Activated CD8-positive, alpha-beta memory T cell treated with anti-CD3 and anti-CD28 coated beads for 36 hours (primary cell): ENCODE results near the gene GAS2L2. TPM values are rescaled to one million over a fixed set of nuclear protein-coding genes. Genes with fewer than 3 reads are reported as not detected.
"Not testable (repeated sequence)": the region's sequence is repeated elsewhere in the genome, so short reads cannot be mapped to it uniquely, and the experiment has no call there.

Experiments
- CTCF ChIA-PET: fragments of 350-600 bp; sonication (Branson Sonifier 250); formaldehyde crosslinking; loops from one replicate; lab custom pipeline; 2021; ENCODE audit warnings: antibody characterized with exemption; lab: Charles Lee
- POLR2A ChIA-PET: fragments of 350-600 bp; sonication (Branson Sonifier 250); formaldehyde crosslinking; loops from one replicate; lab custom pipeline; 2021; ENCODE audit warnings: antibody characterized with exemption; lab: Charles Lee
- total RNA-seq, 2 experiments: library from RNA; stranded (reverse); gene quantifications; one replicate each; pipeline ENCODE4 v1.2.3, GENCODE V29; 2021

GAS2L2 gene
- total RNA-seq, 2 experiments from 2014 or later, result 0.10 to 0.15 TPM

DNA sequence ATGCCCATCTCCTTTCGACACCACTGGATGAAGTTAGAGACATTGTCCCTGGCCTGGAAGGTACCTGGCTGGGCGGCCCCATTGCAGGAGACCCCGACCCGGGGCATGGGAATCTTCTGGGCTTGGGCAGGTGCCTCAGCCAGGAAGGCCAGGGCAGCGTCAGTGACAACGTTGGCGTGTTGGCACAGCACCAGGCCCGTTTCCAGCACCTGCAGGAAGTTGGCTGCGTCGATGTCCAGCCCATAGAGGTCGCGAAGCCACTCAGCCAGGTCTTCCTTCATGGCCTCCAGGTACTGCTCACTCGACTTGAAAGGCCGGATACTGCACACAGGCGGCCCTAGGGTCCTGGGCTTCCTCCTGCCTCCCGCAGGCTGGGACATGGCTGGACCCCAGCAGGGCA lies 568 bp downstream of the GAS2L2 start:
- POLR2A ChIA-PET, result no interaction called here
- CTCF ChIA-PET, result no interaction called here

DNA sequence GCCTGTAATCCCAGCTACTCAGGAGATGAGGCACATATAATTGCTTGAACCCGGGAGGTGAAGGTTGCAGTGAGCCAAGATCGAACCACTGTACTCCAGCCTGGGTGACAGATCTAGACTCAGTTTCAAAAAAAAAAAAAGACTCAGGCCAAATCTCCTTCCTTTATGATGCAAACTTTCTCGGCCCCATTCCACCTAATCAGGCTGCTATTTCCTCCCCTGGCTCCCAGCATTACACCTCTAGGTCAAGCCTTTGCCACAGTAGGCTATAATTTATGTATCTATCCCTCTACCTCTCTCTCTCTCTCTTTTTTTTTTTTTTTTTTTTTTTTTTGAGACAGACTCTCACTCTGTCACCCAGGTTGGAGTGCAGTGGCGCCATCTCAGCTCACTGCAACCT lies 1.5 kb downstream of the GAS2L2 start:
- CTCF ChIA-PET, POLR2A ChIA-PET: not testable (repeated sequence)

GRCh38 chr17:35750526-35751395 lies 2.3 kb downstream of the GAS2L2 start:
- POLR2A ChIA-PET, result no interaction called here
- CTCF ChIA-PET, result interaction anchor here (1.2 to 1.3 kb wide), 2 partner anchors 13 to 58 kb away, joined by 3 read pairs; no protein-coding TSS in a partner anchor

GRCh38 chr17:35749560-35750412 lies 3.3 kb downstream of the GAS2L2 start:
- ChIA-PET POLR2A (no interaction called here), CTCF (interaction anchor here (1.2 to 3.1 kb wide), 6 partner anchors 10 to 82 kb away, joined by 3 to 14 read pairs (median 4); no protein-coding TSS in a partner anchor)

GRCh38 chr17:35748979-35749378 lies 4.1 kb downstream of the GAS2L2 start:
- POLR2A ChIA-PET, result no interaction called here

GRCh38 chr17:35748341-35748841 lies 4.6 kb downstream of the GAS2L2 start:
- CTCF ChIA-PET, result interaction anchor here (0.6 to 3.1 kb wide), 15 partner anchors 8 to 578 kb away, joined by 3 to 20 read pairs (median 4); partner anchors contain the start of genes C17orf50 and RASL10B
- POLR2A ChIA-PET, result no interaction called here

More at GRCh38 chr17:35748979-35749378, 4.1 kb downstream of the GAS2L2 start:
- CTCF ChIA-PET, result interaction anchor here (0.7 to 3.1 kb wide), 5 partner anchors 11 to 579 kb away, joined by 3 to 14 read pairs (median 4); no protein-coding TSS in a partner anchor

DNA sequence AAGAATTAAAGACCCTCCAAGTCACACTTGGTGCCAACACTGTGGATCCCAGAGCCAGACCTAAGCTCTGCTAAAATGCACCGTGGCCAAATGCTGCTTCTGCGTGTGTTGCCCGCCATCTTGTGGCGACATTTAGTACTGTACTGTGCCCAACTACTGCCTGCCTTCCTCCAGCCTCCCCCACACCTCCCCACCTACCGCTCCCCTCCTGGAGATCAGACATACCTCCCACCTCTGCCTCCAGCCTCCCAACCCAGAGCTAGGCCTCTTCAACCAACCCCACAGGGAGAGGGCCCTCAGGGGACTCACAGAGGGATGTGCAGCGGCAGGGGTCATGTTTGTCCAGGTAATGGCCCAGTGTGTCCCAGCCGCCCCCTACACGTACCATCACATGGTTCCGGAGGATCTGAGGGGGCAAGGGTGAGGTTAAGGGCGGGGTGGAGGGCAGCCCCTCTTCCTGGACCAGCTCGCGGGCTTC lies 5.5 kb downstream of the GAS2L2 start:
- CTCF ChIA-PET, result interaction anchor here (0.6 to 3.1 kb wide), 26 partner anchors 9 to 1328 kb away, joined by 3 to 20 read pairs (median 4); partner anchors contain the start of genes C17orf50, RAD51D and RASL10B
- POLR2A ChIA-PET, result interaction anchor here (0.5 kb wide), 1 partner anchor 57 kb away, joined by 4 read pairs; no protein-coding TSS in a partner anchor

GRCh38 chr17:35745749-35746320 lies 7.2 kb downstream of the GAS2L2 start:
- ChIA-PET POLR2A (no interaction called here), CTCF (interaction anchor here (1.3 to 2.0 kb wide), 2 partner anchors 18 to 60 kb away, joined by 4 read pairs; no protein-coding TSS in a partner anchor)

GRCh38 chr17:35745246-35745645 lies 7.8 kb downstream of the GAS2L2 start:
- CTCF ChIA-PET, result interaction anchor here (1.1 to 2.0 kb wide), 3 partner anchors 12 to 60 kb away, joined by 3 to 4 read pairs (median 4); no protein-coding TSS in a partner anchor
- POLR2A ChIA-PET, result no interaction called here

DNA sequence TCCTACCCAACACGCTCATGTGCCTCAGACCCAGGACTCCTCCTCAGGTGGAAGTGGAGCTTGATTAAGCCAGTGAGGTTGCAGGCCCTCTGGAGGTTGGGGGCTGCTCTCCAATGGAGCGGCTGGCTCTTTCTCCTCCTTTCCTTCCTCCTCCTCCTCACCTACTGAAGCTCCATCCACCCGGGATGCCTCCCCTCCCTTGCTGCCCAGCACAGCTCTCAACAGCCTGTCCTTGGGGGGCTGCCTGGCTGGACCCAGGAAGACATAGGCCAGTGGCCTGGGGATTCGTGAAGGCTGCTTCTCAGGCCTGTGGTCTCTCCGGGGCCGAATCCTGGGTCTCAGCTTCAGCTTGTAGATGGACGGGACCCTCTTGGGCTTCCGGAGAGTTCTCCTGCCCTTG lies 8.2 kb downstream of the GAS2L2 start:
- ChIA-PET POLR2A (no interaction called here), CTCF (interaction anchor here (0.6 to 2.0 kb wide), 4 partner anchors 11 to 82 kb away, joined by 3 to 4 read pairs (median 4); no protein-coding TSS in a partner anchor)

GRCh38 chr17:35743626-35744328 lies 9.3 kb downstream of the GAS2L2 start:
- ChIA-PET POLR2A (no interaction called here), CTCF (interaction anchor here (0.5 kb wide), 1 partner anchor 137 kb away, joined by 3 read pairs; no protein-coding TSS in a partner anchor)

- CTCF ChIA-PET, result interaction anchor here (0.5 to 1.4 kb wide), 3 partner anchors 21 to 136 kb away, joined by 3 to 4 read pairs (median 3); no protein-coding TSS in a partner anchor
- POLR2A ChIA-PET, result no interaction called here
Measured at GRCh38 chr17:35742896-35743477, 10.1 kb downstream of the GAS2L2 start.

- ChIA-PET POLR2A (no interaction called here), CTCF (interaction anchor here (1.4 kb wide), 1 partner anchor 21 kb away, joined by 4 read pairs; no protein-coding TSS in a partner anchor)
Measured at GRCh38 chr17:35742496-35742895, 10.5 kb downstream of the GAS2L2 start.

- CTCF ChIA-PET, result interaction anchor here (1.4 to 2.9 kb wide), 2 partner anchors 23 kb away, joined by 4 to 13 read pairs; no protein-coding TSS in a partner anchor
- POLR2A ChIA-PET, result no interaction called here
Measured at GRCh38 chr17:35740997-35741931, 11.8 kb downstream of the GAS2L2 start.

GRCh38 chr17:35740216-35740615 lies 12.8 kb downstream of the GAS2L2 start:
- CTCF ChIA-PET, result interaction anchor here (2.9 kb wide), 1 partner anchor 24 kb away, joined by 13 read pairs; no protein-coding TSS in a partner anchor
- POLR2A ChIA-PET, result no interaction called here

- POLR2A ChIA-PET, result no interaction called here
- CTCF ChIA-PET, result interaction anchor here (0.7 to 2.9 kb wide), 3 partner anchors 9 to 26 kb away, joined by 3 to 13 read pairs (median 4); no protein-coding TSS in a partner anchor
Measured at GRCh38 chr17:35738519-35739133, 14.4 kb downstream of the GAS2L2 start.
